IPS-15b (cell line): ENCODE data around the gene GLUD1.
"Not testable (repeated sequence)": the region's sequence is repeated elsewhere in the genome, so short reads cannot be mapped to it uniquely, and the experiment has no call there.

Experiments
- H3K27me3 ChIP-seq: one replicate; pipeline ENCODE4 v1.6.1; 2013; ENCODE audit warnings: low read length; ENCODE audit not compliant: control insufficient read depth, insufficient read depth
- H3K36me3 ChIP-seq: one replicate; pipeline ENCODE4 v1.6.1; 2013; ENCODE audit warnings: low read length; ENCODE audit not compliant: control insufficient read depth, insufficient read depth
- H3K4me1 ChIP-seq: one replicate; pipeline ENCODE4 v1.6.1; 2013; ENCODE audit warnings: mild to moderate bottlenecking, low read length; ENCODE audit not compliant: control insufficient read depth, insufficient read depth
- H3K4me3 ChIP-seq: one replicate; pipeline ENCODE4 v1.5.1; 2013; ENCODE audit warnings: low read depth, low read length
- H3K9ac ChIP-seq: one replicate; pipeline ENCODE4 v1.6.1; 2013; ENCODE audit warnings: low read depth, mild to moderate bottlenecking, low read length
- H3K9me3 ChIP-seq: one replicate; pipeline ENCODE4 v1.6.1; 2013; ENCODE audit warnings: mild to moderate bottlenecking, low read length; ENCODE audit not compliant: control insufficient read depth, insufficient read depth

Gene GLUD1

GRCh38 chr10:87059401-87059800, 35.2 kb downstream of the GLUD1 start:
- Histone ChIP-seq H3K9ac (no peak overlapping the region), H3K27me3 (no peaks in the 10 kb centered on the region), H3K4me1 (no peaks in the 10 kb centered on the region), H3K36me3 (peaks cover 13% of the 10 kb centered on the region), H3K4me3 (no peak overlapping the region), H3K9me3 (no peaks in the 10 kb centered on the region)

- H3K36me3 ChIP-seq: peaks cover 18% of the 10 kb centered on the region
- no peak overlapping the region for H3K4me3 ChIP-seq
- H3K4me1 ChIP-seq: no peaks in the 10 kb centered on the region
- no peaks in the 10 kb centered on the region for H3K9me3 ChIP-seq
- H3K9ac ChIP-seq: no peak overlapping the region
- no peaks in the 10 kb centered on the region for H3K27me3 ChIP-seq
These were observed 36.5 kb downstream of the GLUD1 start for GRCh38 chr10:87058171-87058570.

DNA sequence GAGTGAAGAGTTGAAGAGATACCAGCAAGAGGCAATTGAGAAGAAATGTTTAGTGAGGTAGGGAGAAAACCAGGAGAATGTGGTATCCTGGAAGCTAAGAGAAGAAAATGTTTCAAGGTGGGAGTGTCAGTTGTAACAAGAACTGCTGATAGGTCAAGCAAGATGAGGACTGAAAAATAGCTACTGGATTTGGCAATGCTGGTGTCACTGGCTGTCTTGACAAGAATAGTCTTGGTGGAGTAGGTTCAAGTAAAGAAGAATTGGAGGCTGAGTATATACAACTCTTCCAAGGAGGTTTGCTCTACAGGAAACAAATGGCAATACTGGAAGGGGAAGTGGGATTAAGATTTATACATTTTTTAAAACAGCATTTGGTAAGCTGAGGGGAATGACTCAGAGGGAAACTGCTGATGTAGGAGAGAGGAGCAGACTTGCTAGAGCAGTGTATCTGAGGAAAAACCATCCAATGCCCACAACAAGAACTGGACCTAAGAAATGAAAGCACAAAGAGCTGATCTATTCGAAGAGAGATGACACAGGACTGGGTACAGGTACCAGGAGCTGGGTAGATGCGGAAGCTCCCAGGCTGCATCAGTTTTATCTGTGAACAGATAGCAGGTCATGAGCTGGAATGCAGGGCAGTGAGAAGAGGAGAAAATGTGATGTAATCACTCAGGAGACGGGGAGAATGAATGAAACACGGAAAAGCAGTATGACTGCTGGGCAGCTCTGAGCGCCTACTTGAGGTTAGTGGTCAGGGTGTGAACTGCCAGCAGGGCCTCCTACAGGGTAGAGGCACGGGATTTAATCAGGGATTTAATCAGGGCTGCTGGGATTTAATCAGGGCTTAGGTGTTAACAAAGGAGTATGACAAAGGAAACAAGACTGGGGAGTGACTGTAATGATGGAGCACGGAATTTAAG, 40.0 kb downstream of the GLUD1 start:
- peaks cover 26% of the 10 kb centered on the region for H3K36me3 ChIP-seq
- no peak overlapping the region for H3K9ac ChIP-seq

DNA sequence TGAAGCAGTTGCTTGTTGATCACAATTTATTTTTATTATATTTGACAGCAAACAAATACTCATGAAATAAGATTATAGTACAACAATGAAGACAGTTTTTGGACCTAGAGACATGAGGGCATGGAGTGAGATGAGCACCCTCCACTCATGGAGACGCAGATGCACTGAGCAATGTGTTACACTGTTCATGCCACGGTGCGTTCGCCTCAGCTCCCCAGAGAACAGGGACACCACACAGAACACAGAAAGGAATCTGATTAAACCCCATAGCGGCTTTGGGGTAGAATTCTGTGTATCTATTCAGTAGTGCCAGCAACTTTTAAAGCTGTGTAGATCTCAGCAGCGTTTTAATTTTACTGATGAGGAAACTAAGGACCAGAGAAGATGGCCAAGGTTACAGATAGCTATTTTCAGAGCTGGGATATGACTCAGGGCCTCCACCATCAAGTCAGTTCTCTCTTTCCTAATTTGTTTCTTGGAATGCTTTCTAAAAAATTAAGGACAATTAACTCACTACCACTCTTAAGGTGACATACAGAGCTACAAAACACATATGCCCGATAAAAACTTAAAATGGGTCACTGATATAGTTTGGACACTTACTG, 41.0 kb downstream of the GLUD1 start:
- Histone ChIP-seq H3K4me3 (no peak overlapping the region), H3K9me3 (no peaks in the 10 kb centered on the region), H3K4me1 (no peaks in the 10 kb centered on the region), H3K27me3 (no peaks in the 10 kb centered on the region), H3K9ac (no peak overlapping the region), H3K36me3 (peaks cover 26% of the 10 kb centered on the region)

More for the DNA sequence above, 40.0 kb downstream of the GLUD1 start:
- H3K4me3 ChIP-seq: no peak overlapping the region
- H3K9me3 ChIP-seq: no peaks in the 10 kb centered on the region
- no peaks in the 10 kb centered on the region for H3K27me3 ChIP-seq
- H3K4me1 ChIP-seq: no peaks in the 10 kb centered on the region

DNA sequence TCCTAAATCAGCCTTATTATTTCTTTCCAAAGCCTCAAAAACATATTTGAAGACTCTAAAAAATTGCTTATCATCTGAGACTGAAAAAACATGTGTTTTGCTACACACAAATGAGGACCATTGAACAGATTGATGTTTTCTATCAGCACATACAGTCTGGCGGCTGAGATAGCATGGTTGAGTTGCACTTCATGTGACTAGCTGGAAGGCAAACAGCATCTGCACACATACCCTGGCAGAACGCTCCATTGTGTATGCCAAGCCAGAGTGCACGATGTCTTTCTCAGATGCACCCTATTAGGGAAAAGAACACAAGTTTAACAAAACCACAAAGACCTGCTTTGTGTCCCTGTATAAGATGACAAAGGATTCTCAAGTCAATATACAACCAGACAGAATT, 41.5 kb downstream of the GLUD1 start:
- H3K4me3 ChIP-seq: no peak overlapping the region
- H3K9me3 ChIP-seq: no peaks in the 10 kb centered on the region
- no peaks in the 10 kb centered on the region for H3K27me3 ChIP-seq
- no peaks in the 10 kb centered on the region for H3K4me1 ChIP-seq
- no peak overlapping the region for H3K9ac ChIP-seq
- H3K36me3 ChIP-seq: peaks cover 26% of the 10 kb centered on the region

GRCh38 chr10:87045434-87045938, 49.2 kb downstream of the GLUD1 start:
- H3K27me3 ChIP-seq: no peaks in the 10 kb centered on the region
- no peaks in the 10 kb centered on the region for H3K9me3 ChIP-seq
- H3K36me3 ChIP-seq: peaks cover 3% of the 10 kb centered on the region
- H3K9ac ChIP-seq: no peak overlapping the region
- H3K4me1 ChIP-seq: no peaks in the 10 kb centered on the region
- H3K4me3 ChIP-seq: no peak overlapping the region

DNA sequence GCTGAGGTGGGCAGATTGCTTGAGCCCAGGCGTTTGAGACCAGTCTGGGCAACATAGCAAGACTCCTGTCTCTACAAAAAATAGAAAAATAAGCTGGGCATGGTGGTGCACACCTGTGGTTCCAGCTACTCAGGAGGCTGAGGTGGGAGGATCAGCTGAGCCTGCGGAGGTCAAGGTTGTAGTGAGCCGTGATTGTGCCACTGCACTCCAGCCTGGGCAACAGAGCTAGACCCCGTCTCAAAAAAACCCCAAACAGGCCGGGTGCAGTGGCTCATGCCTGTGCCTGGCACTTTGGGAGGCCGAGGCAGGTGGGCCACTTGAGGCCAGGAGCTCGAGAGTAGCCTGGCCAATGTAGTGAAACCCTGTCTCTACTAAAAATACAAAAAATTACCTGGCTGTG, 51.1 kb downstream of the GLUD1 start:
- H3K9me3 ChIP-seq, H3K4me1 ChIP-seq, H3K27me3 ChIP-seq, H3K36me3 ChIP-seq, H3K4me3 ChIP-seq, H3K9ac ChIP-seq: not testable (repeated sequence)

DNA sequence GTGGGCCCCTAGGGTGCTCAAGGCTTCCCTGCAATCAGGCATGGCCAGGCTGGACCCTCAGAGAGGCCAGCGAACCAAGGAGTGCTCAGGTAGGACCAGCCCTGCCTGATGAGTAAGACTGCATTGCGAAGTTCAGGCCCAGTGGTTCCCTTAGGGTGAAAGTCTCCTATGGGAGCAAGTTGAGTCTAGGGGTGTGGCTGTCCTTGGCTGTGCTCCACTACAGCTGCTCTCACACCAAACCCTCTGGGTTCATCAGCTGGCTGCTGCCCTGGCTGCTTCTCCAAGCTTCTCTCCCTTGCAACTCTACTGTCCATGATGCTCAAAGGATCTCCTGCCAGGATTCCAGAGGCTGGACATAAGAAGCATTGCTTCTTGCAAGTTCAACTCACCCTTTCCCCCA, 55.9 kb downstream of the GLUD1 start:
- H3K27me3 ChIP-seq: no peaks in the 10 kb centered on the region
- H3K9me3 ChIP-seq: no peaks in the 10 kb centered on the region
- H3K4me1 ChIP-seq: no peaks in the 10 kb centered on the region
- H3K36me3 ChIP-seq: no peaks in the 10 kb centered on the region
- no peak overlapping the region for H3K4me3 ChIP-seq
- H3K9ac ChIP-seq: no peak overlapping the region

DNA sequence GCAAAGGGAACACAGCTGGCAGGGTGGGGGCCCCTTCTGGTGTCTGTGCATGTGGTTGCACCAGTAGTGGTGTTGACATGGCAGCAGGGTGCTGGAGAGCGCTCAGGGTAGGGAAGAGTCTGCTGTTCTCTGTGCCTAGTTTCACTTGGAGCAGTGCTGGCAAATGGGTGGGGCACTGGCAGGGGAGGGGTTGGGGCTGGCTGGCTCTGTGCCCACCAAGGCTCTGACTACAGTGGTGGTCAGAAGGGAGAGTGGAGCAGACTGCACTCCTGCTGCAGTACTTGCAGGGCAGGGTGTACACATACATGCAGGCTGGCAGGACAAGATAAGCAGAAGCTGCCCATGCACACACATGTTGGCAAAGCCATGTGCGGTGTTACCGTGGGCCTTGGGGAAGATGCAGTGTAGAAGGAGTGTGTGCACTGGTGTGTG, 56.3 kb downstream of the GLUD1 start:
- H3K27me3 ChIP-seq: no peaks in the 10 kb centered on the region
- H3K36me3 ChIP-seq: no peaks in the 10 kb centered on the region
- no peak overlapping the region for H3K4me3 ChIP-seq
- H3K9ac ChIP-seq: no peak overlapping the region
- no peaks in the 10 kb centered on the region for H3K9me3 ChIP-seq
- H3K4me1 ChIP-seq: no peaks in the 10 kb centered on the region

DNA sequence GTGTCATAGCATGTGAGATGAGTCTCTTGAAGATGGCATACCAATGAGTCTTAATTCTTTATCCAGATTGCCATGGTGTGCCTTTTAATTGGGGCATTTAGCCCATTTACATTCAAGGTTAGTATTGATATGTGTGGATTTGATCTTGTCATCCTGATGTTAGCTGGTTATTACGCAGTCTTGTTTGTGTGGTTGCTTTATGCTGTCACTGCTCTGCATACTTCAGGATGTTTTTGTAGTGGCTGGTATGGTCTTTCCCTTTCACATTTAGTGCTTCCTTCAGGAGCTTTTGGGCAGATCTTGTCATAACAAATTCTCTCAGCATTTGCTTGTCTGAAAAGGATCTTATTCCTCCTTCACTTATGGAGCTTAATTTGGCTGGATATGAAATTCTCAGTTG, 58.0 kb downstream of the GLUD1 start:
- no peaks in the 10 kb centered on the region for H3K36me3 ChIP-seq

GRCh38 chr10:87030912-87031635, 63.6 kb downstream of the GLUD1 start:
- Histone ChIP-seq H3K9ac (no peak overlapping the region), H3K4me3 (no peak overlapping the region), H3K27me3 (no peaks in the 10 kb centered on the region), H3K36me3 (no peaks in the 10 kb centered on the region), H3K4me1 (no peaks in the 10 kb centered on the region), H3K9me3 (no peaks in the 10 kb centered on the region)

More for the DNA sequence above, 58.0 kb downstream of the GLUD1 start:
- H3K9ac ChIP-seq: no peak overlapping the region
- no peak overlapping the region for H3K4me3 ChIP-seq
- H3K27me3 ChIP-seq: no peaks in the 10 kb centered on the region
- H3K9me3 ChIP-seq: no peaks in the 10 kb centered on the region
- H3K4me1 ChIP-seq: no peaks in the 10 kb centered on the region
